HG03025 (cell line): Measurements from ENCODE around the gene NCS1.

ENCODE experiments used
- ATAC-seq: cut with Tn5 transposase; IDR thresholded peaks from one replicate; pipeline ENCODE4 v1.9.1; 2021; ENCODE audit warnings: mild to moderate bottlenecking, moderate library complexity; ENCODE audit not compliant: unreplicated experiment, low FRiP score

The NCS1 gene

DNA sequence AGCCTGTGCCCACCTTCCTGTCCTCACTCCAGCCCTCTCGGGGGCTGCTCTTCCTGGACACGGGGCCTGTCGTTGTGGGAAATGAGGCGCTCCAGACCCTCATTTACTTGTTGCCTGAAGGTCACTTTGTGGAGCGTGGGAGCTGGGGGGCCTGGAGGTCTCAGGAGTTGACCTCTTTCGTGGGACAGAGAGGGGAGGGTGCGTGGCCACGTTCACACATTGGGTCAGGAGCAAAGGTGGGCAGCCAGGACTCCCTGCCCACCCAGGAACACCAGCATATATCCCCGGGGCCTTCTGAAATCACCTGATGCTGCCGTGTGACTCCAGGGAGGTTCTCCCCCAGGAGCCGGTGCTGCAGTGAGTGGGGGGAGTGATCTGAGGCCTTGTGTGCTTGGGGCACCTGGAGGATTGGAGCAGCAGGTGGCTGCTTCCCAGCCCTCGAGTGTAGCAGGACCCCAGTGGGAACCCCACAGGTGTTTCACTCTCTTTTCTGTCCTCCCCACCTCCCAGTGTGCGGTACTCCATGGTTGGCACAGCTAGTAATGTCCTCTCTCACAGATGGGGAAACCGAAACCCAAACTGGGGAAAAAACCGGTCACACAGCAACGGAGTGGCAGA lies 20.3 kb downstream of the NCS1 start:
- no peak for ATAC-seq

DNA sequence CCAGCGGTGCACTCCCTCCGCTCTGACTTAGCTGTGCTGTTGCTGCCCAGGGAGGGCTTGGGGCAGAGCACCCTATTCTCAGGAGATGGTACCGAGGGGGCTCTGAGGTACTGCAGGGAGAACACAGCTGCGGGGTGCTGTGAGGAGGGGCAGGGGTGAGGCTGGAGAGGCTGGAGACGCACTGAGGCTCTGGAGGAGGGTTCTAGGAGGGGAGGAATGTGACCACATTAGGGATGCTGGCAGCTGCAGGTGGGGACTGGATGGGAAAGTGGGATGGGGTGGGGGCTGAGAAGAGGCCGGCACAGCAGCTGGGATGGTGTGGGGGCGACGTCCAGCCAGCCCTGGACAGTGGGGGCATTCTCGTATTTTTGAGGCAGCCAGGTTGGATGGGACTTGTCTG lies 20.9 kb downstream of the NCS1 start:
- ATAC-seq: no peak

DNA sequence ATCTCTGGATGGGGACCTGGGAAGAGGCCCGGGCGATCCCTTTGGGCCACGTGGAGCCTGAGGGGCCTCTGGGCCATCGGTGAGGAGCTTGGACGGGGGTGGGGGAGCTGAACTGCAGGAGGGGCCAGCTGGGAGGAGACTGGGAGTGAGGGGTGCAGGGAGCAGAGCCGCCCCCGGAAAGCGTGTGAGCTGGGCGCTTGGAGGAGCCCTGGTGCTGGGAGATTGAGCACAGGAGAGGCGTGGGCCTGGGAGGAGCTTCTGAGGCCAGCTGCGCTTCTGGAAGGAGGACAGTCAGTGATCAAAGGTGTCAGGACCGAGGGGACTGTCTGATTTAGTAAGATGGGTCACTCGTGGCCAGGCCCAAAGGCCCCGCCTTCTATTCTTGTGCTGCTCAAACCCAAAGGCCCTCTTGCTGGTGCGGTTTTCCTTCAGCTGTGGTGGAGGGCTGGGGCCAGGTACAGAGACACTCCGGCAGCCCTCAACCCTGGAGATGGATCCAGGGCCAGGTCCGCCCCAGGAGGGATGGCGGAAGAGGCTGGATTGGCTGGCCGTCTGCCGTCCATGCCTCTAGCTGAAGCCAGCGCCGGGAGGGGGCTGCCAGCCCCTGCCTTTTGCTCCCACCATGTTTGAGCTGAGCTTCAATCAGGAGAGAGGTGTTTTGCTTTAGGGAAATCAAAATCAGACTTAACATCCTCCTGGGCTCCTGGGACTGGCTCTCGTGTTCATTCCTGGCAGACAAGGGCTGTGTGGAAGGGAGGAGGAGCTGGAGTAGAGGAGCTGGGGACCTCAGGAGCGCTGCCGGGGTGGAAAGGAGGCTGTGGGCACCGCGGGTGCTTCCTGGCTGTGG lies 21.6 kb downstream of the NCS1 start:
- no peak for ATAC-seq

DNA sequence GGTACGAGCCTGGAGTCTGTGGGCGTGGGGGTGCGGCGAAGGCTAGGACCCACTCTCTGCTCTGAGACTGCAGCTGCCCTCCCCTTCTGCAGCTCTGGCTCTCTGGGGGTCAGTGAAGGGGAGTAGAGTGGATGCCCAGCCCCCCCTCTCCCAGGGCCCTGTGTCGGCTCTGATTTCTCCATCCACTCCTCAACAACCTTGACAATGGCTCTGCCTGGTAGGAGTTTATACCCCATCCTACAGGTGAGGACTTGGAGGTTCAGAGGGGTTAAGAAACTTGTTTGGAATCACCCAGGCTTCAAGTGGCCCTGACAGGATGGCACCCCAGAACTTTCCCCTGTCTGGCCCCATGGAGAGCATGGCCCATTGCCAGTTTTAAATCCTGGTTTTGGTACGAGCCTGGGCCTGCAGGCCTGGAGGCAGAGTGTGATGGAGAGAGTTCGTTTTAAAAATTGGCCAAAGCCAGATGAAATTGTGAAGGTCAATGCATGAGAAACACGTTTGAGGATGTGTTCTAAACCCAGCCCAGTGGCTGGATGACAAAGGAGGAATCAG lies 22.3 kb downstream of the NCS1 start:
- ATAC-seq: no peak

DNA sequence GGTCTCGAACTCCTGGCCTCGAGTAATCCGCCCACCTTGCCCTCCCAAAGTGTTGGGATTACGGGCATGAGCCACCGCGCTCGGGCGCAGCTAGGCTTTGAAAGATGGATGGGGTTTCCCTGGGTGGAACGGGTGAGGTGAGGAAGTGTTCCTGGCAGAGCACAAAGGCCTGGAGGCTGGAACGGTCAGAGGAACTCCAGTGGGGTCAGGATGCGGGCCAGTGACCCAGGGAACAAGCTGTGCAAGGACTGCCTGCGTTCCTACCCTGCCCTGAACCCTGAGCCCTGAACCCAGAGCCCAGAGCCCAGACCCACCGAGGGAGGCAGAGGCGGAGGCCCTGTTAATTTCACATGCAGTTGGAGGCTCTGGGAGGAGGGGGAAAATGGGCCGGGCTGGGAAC lies 23.4 kb downstream of the NCS1 start:
- ATAC-seq: no peak

DNA sequence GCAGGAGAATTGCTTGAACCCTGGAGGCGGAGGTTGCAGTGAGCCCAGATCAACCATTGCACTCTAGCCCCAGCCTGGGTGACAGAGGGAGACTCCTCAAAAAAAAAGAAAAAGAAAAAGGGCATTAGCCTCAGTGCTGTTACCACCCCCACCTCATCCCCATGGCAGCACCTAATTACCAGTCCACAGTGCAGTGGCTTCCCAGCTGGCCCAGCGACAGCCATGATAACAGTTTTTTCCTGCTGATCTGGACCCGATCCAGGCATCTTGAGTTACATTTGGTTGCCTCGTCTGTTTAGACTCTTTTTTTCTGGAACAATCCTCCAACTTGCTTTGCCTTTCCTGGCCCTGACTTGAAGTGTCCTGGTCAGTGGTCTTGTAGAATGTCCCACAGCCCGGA lies 24.4 kb downstream of the NCS1 start:
- no peak for ATAC-seq

DNA sequence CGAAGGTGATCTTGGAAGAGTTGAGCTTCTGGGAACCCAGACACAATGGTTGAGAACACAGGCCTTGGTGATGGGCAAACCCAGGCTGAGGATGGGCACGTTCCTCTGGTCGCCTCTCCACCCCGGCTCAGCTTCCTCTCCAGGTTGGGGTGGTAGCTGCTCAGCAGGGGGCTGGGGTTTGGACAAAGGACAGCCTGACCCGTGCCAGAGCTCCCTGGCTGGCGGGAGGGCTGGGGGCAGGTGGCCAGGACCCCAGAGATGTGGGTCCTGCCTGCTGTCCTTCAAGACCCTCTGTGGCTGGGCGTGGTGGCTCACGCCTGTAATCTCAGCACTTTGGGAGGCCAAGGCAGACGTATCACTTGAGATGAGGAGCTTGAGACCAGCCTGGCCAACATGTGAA lies 25.2 kb downstream of the NCS1 start:
- no peak for ATAC-seq

DNA sequence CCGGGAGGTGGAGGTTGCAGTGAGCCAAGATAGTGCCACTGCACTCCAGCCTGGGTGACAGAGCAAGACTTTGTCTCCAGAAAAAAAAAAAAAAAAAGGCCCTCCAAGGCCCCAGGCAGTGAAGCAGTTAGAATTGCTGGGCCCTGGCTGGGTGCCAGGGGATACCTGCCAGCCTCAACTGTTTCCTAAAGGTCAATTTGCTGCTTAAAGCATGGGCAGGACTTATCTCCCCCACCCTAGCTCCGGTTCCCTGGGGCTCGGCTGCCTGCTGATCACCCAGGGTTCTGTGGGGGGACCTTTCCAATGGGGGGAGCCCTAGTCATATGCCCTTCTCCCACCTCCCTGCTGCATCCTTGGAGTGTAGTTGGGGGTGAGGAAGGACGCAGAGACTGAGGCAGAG lies 25.7 kb downstream of the NCS1 start:
- no peak for ATAC-seq

DNA sequence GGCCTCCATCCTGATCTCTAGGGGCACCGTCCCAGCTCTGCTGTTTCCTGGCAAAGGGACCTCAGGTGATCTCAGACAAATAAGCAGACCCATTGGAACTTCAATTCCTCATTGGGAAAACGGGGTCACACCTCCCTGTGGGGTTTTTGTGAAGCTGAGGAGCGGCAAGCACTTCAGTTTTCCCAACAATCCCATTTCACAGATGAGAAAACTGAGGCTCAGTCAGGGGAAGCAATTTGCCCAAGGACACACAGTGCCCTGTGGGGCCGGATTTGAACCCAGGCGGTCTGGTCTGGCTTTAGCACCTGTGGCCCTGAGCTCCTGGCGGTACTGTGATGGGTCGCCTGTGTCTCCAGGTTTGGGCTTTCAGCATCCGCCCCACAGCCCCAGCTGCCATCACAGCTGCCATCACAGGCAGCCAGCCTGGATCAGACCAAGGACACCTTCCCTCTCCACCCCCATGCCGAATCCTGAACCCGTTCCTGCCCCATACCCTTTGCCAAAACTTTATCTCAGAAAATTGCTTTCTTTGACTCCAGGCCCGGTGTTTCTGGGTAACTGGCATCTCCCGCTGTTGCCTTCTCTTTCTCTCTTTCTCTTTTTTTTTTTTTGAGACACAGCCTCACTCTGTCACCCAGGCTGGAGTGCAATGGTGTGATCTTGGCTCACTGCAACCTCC lies 26.4 kb downstream of the NCS1 start:
- ATAC-seq: no peak

DNA sequence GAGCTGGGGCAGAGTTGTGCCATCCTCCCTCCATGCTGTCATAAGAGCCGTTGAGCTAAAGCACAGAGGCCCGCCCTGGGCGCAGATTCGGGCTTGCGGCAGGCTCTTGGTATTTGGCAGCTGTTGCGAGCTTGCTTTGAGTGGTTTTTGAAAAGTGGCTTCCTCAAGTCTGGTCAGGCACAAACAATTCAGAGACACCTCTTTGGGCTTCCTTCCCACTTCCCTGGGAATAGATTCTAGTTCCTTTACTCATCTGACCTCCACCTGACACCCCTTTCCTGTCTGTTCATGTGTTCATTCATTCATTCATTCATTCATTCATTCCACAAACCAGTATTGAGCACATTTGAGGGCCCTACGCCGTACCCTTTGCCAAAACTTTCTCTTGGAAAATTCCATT lies 27.4 kb downstream of the NCS1 start:
- ATAC-seq: no peak

DNA sequence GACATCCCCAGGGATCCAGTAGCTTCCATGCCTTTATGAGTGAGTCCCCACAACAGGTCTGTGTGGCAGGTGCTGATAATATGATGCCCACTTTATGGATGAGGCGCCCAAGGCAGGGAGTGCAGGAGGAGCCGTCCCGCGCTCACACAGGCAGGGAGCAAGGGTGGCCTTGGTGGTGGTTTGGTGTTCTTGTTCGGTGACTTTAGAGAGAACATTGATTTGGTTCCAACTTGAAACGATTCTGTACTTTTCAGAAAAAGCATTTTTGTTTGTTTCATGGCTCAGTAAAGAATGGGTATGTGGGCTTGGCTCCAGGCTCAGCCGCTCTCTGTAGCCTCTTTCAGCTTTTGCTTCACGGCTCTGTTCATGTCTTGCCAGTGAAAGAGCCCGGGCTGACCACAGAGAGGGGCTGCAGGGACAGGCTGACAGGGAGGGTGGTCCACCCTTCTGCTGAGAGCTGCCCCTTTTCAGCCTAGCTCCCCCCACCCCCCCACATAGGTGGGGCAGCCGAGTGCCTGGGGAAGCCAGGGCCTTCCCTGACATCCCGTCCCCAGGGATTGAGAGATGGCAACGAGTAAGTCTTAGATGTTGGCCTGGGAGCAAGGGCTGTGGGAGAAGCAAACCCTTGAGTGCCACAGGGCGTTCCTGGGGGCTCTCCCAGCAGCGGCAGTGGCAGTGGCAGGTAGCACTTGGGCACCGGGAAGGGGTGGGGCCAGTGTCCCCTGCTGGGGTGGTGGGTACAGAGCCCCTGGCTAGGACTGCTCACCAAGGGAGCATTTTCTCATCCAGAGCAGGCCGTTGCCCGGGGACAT lies 28.0 kb downstream of the NCS1 start:
- ATAC-seq: no peak

DNA sequence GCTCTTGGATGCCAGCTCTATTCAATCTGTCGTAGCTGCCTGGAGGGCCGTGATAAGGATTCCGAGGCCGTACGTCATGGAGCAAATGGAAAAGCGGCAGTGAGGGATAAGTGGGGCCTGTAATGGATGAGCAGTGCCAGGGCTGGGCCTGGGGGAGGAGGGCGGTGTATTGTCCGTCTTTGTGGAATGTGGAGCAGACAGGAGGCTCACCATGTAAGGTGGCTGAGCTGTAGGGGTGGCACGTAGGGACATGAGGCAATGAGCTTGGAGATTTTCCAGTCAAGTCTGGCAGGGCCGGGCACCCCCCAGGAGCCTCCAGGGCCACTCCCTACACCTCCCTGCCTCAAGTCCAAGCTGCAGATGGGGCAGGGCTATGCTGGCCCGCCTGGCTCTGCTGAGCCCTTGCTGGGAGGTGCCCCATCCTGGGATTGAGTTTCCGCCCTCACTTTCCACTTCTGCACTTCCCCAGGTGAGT lies 29.2 kb downstream of the NCS1 start:
- no peak for ATAC-seq

DNA sequence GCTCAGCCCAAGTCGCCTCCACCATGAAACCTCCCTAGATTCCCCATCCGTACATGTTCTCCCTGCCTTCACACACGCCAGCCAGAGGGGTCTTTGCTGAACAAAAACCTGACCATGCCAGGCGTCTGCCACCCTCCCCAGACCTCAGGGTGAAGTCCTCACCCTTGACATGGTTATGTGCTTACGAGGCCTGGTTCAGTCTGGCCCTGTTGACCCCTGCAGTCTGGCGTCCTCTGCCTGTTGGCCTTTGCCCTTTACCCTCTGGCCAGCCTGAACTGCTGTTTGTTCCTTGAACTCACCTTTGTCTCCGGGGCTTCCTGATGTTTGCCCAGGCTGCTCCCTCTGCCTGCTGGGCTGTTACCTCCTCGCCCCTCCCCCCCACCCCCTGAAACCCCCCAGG lies 29.8 kb downstream of the NCS1 start:
- ATAC-seq: no peak

DNA sequence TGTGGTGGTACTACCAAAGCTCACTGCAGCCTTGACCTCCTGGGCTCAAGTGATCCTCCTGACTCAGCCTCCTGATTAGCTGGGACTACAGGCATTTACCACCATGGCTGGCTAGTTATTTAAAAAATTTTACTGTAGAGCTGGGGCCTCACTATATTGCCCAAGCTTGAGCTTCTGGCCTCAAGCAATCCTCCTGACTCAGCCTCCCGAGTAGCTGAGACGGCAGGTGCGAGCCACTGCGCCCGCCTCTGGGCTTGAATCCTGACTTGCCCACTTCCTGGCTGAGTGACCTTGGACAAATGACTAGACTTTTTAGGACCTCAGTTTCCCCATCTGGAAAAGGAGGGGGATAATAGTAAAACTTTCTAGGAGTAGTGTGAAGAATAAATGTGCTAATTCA lies 32.1 kb downstream of the NCS1 start:
- no peak for ATAC-seq

DNA sequence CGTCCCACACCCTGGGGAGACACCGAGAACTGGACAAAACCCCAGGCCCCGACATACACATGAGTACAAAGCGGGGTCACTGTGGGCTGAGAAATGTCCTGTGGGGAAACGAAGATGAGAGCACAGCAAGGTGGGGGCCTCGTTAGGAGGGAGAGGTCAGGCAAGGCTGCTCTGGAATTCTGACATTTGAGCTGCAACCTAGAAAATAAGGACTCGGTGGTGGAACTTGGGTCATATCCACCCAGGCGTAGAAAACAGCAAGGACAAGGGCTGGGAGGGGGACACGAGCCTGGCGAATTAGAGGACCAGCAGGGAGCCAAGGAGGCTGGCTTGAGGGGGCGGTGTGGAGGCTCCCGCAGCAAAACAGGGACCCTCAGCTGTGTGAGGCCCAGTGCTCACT lies 32.8 kb downstream of the NCS1 start:
- ATAC-seq: no peak

DNA sequence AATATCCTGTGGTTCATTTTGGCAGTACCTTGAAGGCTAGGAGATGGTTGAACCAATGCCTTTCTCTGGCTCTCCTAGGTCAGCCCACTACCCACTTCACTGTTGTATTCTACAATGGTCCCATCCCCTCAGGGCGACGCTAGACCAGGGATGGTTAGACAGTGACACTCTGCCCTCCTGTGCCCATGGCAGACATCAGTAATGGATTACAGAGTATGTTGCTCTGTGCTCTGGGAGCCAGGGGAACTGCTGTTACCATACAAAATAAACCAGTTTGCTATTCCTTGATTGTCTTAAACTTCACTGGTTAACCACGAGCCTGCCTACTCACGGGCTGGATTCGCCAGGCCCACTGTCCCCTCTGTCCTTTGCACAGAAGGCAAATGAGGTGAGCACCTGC lies 33.7 kb downstream of the NCS1 start:
- ATAC-seq: no peak

DNA sequence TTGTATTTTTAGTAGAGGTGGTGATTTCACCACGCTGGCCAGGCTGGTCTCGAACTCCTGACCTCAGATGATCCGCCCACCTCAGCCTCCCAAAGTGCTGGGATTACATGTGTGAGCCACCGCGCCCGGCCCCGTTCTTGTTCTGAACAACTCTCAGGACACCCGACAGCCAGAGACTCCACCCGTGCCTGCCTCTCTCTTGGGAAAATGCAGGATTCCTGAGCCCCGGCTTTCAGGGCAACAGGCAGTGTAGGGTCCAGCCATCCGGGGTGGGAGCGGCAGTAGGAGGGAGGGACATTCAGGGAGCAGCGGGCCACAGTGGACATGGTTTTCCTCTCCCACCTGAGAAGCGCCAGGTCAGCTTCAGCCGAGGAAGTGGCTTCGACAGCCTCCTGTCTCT lies 34.4 kb downstream of the NCS1 start:
- no peak for ATAC-seq

DNA sequence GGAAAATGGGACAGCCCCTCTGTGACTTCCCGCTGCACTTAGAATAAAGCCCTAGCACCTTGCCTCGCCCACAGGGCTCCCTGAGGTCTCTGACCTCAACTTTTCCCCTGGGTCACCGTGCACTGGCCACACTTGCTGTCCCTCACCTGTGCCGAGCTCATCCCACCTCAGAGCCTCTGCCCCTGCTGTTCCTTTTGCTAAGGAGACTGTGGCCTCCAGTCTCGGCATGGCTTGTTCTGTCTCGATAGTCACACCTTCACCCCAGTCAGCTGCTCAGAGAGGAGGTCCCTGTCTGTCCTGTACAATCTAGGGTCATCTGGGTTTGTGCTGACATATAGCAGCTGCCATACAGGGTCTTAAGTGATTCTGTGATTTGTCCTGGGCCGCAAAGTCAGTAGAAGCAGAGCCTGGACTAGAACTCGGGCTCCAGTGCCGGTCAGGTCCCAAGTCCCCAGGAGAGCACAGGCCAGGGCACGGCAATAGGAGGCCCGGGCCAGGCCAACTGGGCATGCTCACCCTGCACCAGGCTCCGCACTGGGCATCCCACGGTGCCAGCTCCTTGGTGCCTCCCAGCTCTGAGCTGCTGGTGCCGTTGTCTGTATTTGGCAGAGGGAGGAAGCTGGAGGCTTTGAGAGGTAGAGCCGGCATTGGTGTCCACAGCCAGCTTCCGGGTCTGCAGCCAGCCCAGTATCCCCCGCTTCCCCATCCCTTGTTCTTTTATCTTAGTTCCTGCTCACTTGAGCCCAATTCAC lies 35.2 kb downstream of the NCS1 start:
- ATAC-seq: no peak

DNA sequence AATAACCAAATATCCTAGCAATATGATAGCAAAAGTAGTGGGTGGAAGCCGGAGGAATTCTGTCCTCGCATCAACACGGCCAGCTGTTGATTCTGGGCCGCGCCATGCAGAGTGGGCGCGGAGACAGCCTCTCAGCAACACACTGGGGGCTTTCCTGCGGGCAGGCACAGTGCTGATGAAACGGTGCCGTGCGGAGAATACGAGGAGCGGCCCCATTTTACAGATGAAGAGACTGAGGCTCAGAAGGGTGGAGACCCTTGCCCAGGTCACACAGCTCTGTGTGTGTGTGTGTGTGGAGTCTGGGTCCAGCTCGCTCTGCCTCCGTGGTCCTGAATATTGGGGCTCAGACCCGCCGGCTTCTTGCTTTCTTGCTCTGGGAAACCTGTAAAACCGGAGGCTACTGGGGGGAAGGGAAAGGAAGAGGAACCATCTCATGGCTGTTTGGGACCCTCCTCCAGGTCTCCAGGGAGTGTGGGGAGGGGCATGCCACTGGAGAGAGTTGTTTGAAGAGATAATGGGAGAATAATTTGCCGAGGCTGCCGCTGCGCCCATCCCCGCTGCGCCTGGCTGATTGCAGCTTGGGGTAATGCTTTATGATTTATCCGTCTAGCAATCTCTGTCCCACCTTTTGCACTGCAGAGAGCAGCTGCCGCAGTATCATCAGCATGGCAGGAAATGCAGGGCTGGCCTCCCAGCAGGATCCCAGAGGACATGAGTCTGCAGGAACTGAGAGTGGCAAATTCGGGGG lies 36.6 kb downstream of the NCS1 start:
- ATAC-seq: no peak
